ENCODE measurements around the gene TRMT112.

The TRMT112 gene

GRCh38 chr11:64306563-64306875 is 10.8 kb downstream of the TRMT112 start:
- DNase-seq, result no peak

- peak in 3 of 4 experiments; percentile 42 to 56 (median 48) for DNase-seq
Observed at GRCh38 chr11:64305691-64306562, 11.4 kb downstream of the TRMT112 start.

- peak; percentile 99 for DNase-seq
Observed at GRCh38 chr11:64305075-64305690, 12.2 kb downstream of the TRMT112 start, which contains the start of gene ESRRA. Gene ESRRA, plus strand, starts transcription at chr11:64305524. Its CDS starts 1,656 bp downstream, at chr11:64307180.

GRCh38 chr11:64304316-64305072 is 12.9 kb downstream of the TRMT112 start:
- DNase-seq, result peak; percentile 84 to 93 (median 88)

- no peak for DNase-seq
Observed at GRCh38 chr11:64304032-64304315, 13.4 kb downstream of the TRMT112 start.

- no peak for DNase-seq
Observed at GRCh38 chr11:64303109-64304031, 14.0 kb downstream of the TRMT112 start.

- no peak for DNase-seq
Observed at GRCh38 chr11:64299847-64300648, 17.3 kb downstream of the TRMT112 start, which contains the start of gene CATSPERZ. Gene CATSPERZ, plus strand, starts transcription at chr11:64300358. Its CDS starts 53 bp downstream, at chr11:64300411.

GRCh38 chr11:64298966-64299846 is 18.2 kb downstream of the TRMT112 start:
- no peak for DNase-seq

GRCh38 chr11:64297699-64298358 is 19.5 kb downstream of the TRMT112 start:
- no peak for DNase-seq

- no peak for DNase-seq
Observed at GRCh38 chr11:64296830-64297698, 20.3 kb downstream of the TRMT112 start.

- DNase-seq, result no peak
Observed at GRCh38 chr11:64296236-64296635, 21.1 kb downstream of the TRMT112 start.

- no peak for DNase-seq
Observed at GRCh38 chr11:64295760-64296159, 21.6 kb downstream of the TRMT112 start.

- DNase-seq, result no peak
Observed at GRCh38 chr11:64294774-64295173, 22.6 kb downstream of the TRMT112 start.

- DNase-seq, result no peak
Observed at GRCh38 chr11:64292460-64293254, 24.7 kb downstream of the TRMT112 start.

GRCh38 chr11:64291752-64292459 is 25.5 kb downstream of the TRMT112 start:
- no peak for DNase-seq

GRCh38 chr11:64291262-64291751 is 26.1 kb downstream of the TRMT112 start, which contains the start of gene KCNK4:
Gene KCNK4, plus strand, starts transcription at chr11:64291302. Its CDS starts 1,717 bp downstream, at chr11:64293019.
- DNase-seq, result no peak

Measured in activated CD4-positive, CD25-positive, alpha-beta regulatory T cell (primary cell).